GM12892 (cell line): ENCODE measurements around the gene METAP1D.

Source experiments
- POLR2A ChIP-seq: IDR thresholded peaks from 2 replicates; pipeline ENCODE4 v1.6.1; 2011; ENCODE audit warnings: low read depth, low read length, control low read depth
- POLR2AphosphoS5 ChIP-seq: IDR thresholded peaks from 2 replicates; pipeline ENCODE4 v1.6.1; 2011; ENCODE audit warnings: low read depth, low read length, control low read depth
- TAF1 ChIP-seq: IDR thresholded peaks from 2 replicates; pipeline ENCODE4 v1.6.1; 2011; ENCODE audit warnings: low read depth, mild to moderate bottlenecking, control low read depth, low read length, borderline replicate concordance

GRCh38 chr2:171965238-171965637 is 34.5 kb upstream of the METAP1D start:
- TF ChIP-seq TAF1 (no peak), POLR2AphosphoS5 (no peak), POLR2A (no peak)
